Measurements from ENCODE around the gene FAM181B. TPM values are rescaled to one million over a fixed set of nuclear protein-coding genes. Genes with fewer than 3 reads are reported as not detected.

The FAM181B gene
- total RNA-seq, 3 donors from 2014 or later, result 0.16 to 0.33 (median 0.29) TPM

- intact Hi-C loops (cut with DNase I; ENCODE audit: low total_unique reads), result no loop called here
- TF ChIP-seq POLR2AphosphoS5 (IDR thresholded peaks at IDR 0.05) (no peak), POLR2A (IDR thresholded peaks at IDR 0.05) (no peak), CTCF (IDR thresholded peaks at IDR 0.05) (no peak)
- no peak for DNase-seq (ENCODE audit: low spot score in 2 of 2)
- no peaks in the 10 kb centered on the region for H3K9me3 ChIP-seq
- H3K4me3 ChIP-seq, result no peak overlapping the region
- H3K36me3 ChIP-seq, result no peaks in the 10 kb centered on the region
- no peaks in the 10 kb centered on the region for H3K4me1 ChIP-seq
- H3K27ac ChIP-seq, result peak overlapping the region; percentile 2 to 52
- H3K27me3 ChIP-seq, result no peaks in the 10 kb centered on the region
Measured at GRCh38 chr11:82754410-82754809, 20.7 kb upstream of the FAM181B start.

DNA sequence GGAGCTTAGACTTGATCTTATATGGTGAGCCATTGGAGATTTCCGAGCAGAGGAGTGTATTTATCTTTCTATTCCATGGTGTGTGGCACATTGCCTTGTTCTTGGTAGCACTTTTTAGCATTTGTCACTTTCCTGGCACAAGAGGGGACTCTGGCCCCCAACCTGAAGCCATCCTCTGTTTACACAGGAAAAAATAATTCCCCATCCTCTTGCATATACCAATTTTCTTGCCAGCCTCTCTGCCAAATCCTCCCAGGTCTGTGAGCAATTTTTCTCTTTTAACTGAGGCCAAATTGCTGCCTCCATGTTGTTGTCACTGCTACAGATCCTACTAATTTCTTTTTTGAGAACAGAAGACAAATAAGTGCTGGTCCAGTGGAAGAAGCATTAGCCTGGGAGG, 20.3 kb upstream of the FAM181B start:
- Histone ChIP-seq H3K27ac (peak overlapping the region; percentile 2 to 52), H3K4me1 (no peaks in the 10 kb centered on the region), H3K4me3 (no peak overlapping the region), H3K27me3 (no peaks in the 10 kb centered on the region), H3K36me3 (no peaks in the 10 kb centered on the region), H3K9me3 (no peaks in the 10 kb centered on the region)
- intact Hi-C loops (cut with DNase I; ENCODE audit: low total_unique reads), result no loop called here
- no peak for TF ChIP-seq POLR2AphosphoS5 (IDR thresholded peaks at IDR 0.05)
- TF ChIP-seq CTCF (IDR thresholded peaks at IDR 0.05), result no peak
- TF ChIP-seq POLR2A (IDR thresholded peaks at IDR 0.05), result no peak
- DNase-seq (ENCODE audit: low spot score in 2 of 2), result no peak

DNA sequence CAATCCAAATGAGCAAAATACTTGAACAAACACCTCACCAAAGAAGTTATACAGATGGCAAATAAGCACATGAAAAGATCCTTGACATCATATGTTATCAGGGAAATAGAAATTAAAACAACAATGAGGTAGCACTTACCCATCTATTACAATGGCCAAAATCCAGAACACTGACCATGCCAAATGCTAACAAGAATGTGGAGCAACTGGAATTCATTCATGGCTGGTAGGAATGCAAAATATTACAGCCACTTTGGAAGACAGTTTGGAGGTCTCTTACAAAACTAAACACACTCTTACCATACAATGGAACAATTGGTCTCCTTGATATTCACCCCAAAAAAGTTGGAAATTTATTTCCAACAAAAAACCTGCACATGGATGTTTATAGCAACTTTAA, 19.1 kb upstream of the FAM181B start:
- H3K27me3 ChIP-seq, result no peaks in the 10 kb centered on the region
- no peak overlapping the region for H3K27ac ChIP-seq
- no peak for DNase-seq (ENCODE audit: low spot score in 2 of 2)
- H3K4me3 ChIP-seq, result no peak overlapping the region
- H3K36me3 ChIP-seq, result no peaks in the 10 kb centered on the region
- TF ChIP-seq POLR2A (IDR thresholded peaks at IDR 0.05) (no peak), POLR2AphosphoS5 (IDR thresholded peaks at IDR 0.05) (no peak), CTCF (IDR thresholded peaks at IDR 0.05) (no peak)
- intact Hi-C loops (cut with DNase I; ENCODE audit: low total_unique reads), result no loop called here
- H3K4me1 ChIP-seq, result no peaks in the 10 kb centered on the region
- H3K9me3 ChIP-seq, result no peaks in the 10 kb centered on the region

DNA sequence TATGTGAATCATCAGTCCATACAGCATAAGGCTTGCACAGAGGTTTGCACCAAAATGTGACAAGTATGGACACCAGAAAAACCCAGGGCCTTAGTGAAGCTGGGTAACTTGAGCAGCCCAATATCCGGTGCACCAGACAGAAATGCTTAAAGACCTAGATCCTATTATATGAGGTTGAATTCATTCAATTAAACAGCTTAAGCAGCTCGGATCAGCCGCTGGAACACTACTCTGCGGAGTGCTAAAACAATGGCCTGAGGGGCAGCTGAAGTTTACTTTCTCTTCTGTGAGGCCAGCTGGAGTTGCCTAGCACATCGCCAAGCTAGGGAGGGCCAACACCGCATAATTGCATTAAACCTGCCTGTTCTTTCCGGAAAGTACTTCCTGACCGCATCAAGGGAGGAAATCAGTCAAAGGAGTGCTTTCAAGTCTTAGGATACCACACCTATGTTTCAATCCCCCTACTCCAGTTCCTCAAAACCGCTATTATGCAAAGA, 17.0 kb upstream of the FAM181B start:
- Histone ChIP-seq H3K4me3 (no peak overlapping the region), H3K9me3 (no peaks in the 10 kb centered on the region), H3K27me3 (no peaks in the 10 kb centered on the region), H3K4me1 (no peaks in the 10 kb centered on the region), H3K27ac (no peak overlapping the region), H3K36me3 (no peaks in the 10 kb centered on the region)
- intact Hi-C loops (cut with DNase I; ENCODE audit: low total_unique reads), result no loop called here
- no peak for TF ChIP-seq CTCF (IDR thresholded peaks at IDR 0.05)
- no peak for TF ChIP-seq POLR2A (IDR thresholded peaks at IDR 0.05)
- no peak for TF ChIP-seq POLR2AphosphoS5 (IDR thresholded peaks at IDR 0.05)
- DNase-seq (ENCODE audit: low spot score in 2 of 2), result no peak

DNA sequence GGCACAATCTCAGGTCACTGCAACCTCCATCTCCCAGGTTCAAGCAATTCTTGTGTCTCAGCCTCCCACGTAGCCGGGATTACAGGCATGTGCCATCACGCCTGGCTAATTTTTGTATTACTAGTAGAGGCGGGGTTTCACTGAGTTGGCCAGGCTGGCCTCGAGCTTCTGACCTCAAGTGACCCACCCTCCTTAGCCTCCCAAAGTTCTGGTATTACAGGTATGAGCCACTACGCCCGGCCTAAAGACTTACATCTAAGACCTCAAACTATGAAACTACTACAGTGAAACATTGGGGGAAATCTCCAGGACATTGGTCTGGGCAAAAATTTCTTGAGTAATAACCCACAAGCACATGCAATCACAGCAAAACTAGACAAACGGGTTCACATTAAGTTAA, 13.8 kb upstream of the FAM181B start:
- Histone ChIP-seq H3K9me3 (no peaks in the 10 kb centered on the region), H3K4me1 (no peaks in the 10 kb centered on the region), H3K36me3 (no peaks in the 10 kb centered on the region), H3K27ac (no peak overlapping the region), H3K27me3 (no peaks in the 10 kb centered on the region), H3K4me3 (no peak overlapping the region)
- TF ChIP-seq CTCF (IDR thresholded peaks at IDR 0.05) (no peak), POLR2A (IDR thresholded peaks at IDR 0.05) (no peak), POLR2AphosphoS5 (IDR thresholded peaks at IDR 0.05) (peak in 1 of 3 donors; percentile 7)
- DNase-seq (ENCODE audit: low spot score in 2 of 2), result peak in 1 of 2 donors; percentile 77
- intact Hi-C loops (cut with DNase I; ENCODE audit: low total_unique reads), result no loop called here

Measured in breast epithelium (tissue), 4 donors.